ENCODE data around the gene MED31. TPM values are rescaled to one million over a fixed set of nuclear protein-coding genes. Genes with fewer than 3 reads are reported as not detected.
"Not testable (repeated sequence)": the region's sequence is repeated elsewhere in the genome, so short reads cannot be mapped to it uniquely, and the experiment has no call there.

MED31 gene
- total and polyA plus RNA-seq, 12 donors, result 8.4 to 18.6 (median 14.6) TPM

DNA sequence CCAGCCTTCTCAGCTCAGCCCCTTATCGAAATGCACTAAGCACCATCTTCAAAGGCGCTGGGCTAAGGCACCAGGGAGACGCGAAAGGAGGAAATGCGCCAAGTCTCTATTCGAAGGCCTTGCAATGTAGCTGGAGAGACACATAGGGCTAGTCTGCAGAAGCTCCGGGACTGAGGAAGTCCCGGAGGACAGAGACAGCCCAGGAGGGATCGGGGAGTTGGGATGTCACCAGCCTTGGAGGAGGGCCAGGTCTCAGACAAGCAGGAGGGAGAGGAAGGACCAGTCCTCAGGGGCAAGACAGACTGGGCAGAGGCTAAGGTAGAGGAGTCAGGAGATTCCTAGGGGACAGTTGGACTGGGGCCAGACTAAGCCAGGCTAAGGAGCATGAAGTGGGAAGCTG lies 8.7 kb upstream of the MED31 start:
- 54 to 69% methylated on average over 9 of the region's 9 CpGs for WGBS, 2 donors
- Histone ChIP-seq H3K4me3 (no peak overlapping the region), H3K9me3 (no peaks in the 10 kb centered on the region), H3K36me3 (no peaks in the 10 kb centered on the region), H3K4me1 (peaks cover 0 to 22% (median 5%) of the 10 kb centered on the region in 9 donors), H3K27ac (no peak overlapping the region), H3K27me3 (peaks cover 0 to 66% (median 47%) of the 10 kb centered on the region in 7 donors)
- intact Hi-C loops (cut with DNase I), result loop anchor here (5.0 to 10.0 kb wide), 8 partner anchors 55 to 355 kb away; partner anchors contain the start of genes XAF1 (in 3 of the 10), RNASEK (in 1 of the 10) and TEKT1 (in 1 of the 10)
- DNase-seq (no peak), ATAC-seq (peak in 1 of 8 donors; percentile 10)
- TF ChIP-seq, protein P1, sequence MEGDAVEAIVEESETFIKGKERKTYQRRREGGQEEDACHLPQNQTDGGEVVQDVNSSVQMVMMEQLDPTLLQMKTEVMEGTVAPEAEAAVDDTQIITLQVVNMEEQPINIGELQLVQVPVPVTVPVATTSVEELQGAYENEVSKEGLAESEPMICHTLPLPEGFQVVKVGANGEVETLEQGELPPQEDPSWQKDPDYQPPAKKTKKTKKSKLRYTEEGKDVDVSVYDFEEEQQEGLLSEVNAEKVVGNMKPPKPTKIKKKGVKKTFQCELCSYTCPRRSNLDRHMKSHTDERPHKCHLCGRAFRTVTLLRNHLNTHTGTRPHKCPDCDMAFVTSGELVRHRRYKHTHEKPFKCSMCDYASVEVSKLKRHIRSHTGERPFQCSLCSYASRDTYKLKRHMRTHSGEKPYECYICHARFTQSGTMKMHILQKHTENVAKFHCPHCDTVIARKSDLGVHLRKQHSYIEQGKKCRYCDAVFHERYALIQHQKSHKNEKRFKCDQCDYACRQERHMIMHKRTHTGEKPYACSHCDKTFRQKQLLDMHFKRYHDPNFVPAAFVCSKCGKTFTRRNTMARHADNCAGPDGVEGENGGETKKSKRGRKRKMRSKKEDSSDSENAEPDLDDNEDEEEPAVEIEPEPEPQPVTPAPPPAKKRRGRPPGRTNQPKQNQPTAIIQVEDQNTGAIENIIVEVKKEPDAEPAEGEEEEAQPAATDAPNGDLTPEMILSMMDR (IDR thresholded peaks at IDR 0.05), result no peak

DNA sequence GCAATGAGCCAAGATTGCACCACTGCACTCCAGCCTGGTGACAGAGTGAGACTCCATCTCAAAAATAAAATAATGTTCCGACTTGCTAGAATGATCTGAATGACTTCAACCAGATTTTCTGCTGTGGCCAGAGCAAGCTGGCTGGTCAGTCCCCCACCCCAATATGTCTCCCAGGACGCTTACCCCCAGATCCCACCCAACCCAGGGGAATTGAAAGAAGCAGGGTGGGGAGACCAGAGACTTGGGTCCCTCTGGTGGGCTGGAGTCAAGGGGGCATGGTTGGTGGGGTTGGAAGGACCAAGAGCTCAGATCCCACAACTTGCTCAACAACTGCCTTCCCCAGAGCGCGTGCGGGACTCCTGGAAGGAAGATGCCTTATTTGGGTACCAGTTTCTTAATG lies 7.0 kb upstream of the MED31 start:
- H3K27ac ChIP-seq; H3K4me3 ChIP-seq; ATAC-seq; DNase-seq; H3K9me3 ChIP-seq; intact Hi-C loops (cut with DNase I); H3K36me3 ChIP-seq: not testable (repeated sequence)
- WGBS, 2 donors, result 87 to 94% methylated on average over 2 to 5 of the region's 5 CpGs
- peaks cover 0 to 83% (median 59%) of the 10 kb centered on the region in 7 donors for H3K27me3 ChIP-seq
- H3K4me1 ChIP-seq, result peaks cover 0 to 30% (median 12%) of the 10 kb centered on the region in 9 donors

DNA sequence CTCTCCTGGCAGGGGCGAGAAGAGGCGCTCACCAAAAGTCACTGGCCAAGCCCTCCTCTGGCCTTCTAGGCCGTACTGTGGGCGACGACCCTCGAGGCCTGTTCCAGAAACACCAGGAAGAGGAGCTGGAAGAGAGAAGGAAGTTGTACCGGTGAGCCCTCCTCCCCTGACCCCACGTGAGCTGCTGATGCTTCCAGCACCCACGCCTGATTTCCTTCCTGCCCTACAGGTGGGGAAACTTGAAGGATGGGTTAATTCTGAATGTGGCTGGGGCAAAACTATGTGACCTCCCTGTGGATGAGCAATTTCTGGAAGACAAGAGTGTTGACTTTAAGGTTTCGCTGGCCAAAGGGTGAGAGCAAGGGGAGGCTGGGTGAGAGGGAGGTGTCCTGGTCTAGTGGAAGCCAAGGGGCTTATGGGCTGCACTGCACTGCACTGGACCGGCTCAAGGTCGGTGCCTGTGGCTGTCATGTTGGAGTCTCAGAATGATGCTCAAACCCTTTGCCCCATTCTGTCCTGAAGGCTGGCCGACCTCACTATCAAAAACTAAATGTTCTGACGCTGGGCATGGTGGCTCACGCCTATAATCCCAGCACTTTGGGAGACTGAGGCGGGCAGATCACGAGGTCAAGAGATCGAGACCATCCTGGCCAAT lies 6.4 kb upstream of the MED31 start:
- Histone ChIP-seq H3K9me3 (no peaks in the 10 kb centered on the region), H3K27me3 (peaks cover 0 to 86% (median 54%) of the 10 kb centered on the region in 7 donors), H3K4me3 (peak overlapping the region in 1 of 10 donors; percentile 40), H3K36me3 (no peaks in the 10 kb centered on the region), H3K27ac (no peak overlapping the region), H3K4me1 (peaks cover 0 to 32% (median 12%) of the 10 kb centered on the region in 9 donors)
- 67 to 73% methylated on average over 18 of the region's 18 CpGs for WGBS, 2 donors
- intact Hi-C loops (cut with DNase I), result no loop called here
- TF ChIP-seq, protein P1 (IDR thresholded peaks at IDR 0.05), result no peak
- DNase-seq (no peak), ATAC-seq (no peak)

DNA sequence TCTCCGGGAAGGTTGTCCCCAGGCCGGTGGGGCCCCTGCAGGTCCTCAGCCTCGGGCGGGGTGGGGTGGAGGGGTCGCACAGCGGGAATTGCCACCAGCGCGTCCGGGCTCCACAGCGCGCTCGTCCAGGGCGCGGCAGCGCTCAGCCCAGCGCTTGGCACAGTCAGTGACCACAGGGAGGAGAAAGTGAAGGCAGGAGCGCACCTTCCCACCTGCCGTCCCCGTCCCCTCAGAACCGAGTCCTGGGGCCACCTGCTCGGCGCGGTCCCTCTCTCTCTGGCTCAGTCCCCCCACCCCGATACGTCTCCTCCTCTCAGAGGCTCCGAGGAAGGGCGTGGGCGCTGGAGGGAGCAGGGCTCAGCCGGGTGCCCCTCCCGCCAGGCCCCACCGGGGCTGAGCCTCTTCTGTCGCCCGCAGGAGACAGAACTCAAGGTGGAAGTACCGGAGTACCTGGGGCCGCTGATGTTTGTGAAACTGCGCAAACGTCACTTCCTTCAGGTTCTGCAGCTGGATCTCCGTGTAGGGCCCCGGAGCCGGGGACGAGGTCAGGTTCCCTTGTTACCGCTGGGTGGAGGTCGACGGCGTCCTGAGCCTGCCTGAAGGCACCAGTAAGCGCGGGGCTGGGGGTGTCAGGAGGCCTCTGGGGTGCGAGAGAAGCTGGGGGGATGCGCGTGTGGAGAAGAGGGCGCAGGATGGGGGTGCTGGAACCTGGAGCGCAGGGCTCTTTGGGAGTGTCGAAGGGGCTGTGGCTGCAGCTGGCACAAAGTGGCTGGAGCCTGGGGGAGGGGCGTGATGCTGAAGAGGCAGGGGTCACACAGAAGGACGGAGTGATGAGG lies 5.6 kb upstream of the MED31 start:
- H3K27ac ChIP-seq; H3K9me3 ChIP-seq; DNase-seq; H3K36me3 ChIP-seq; intact Hi-C loops (cut with DNase I): not testable (repeated sequence)
- H3K4me3 ChIP-seq, result peak overlapping the region in 6 of 10 donors; percentile 15 to 40 (median 30)
- peaks cover 0 to 39% (median 14%) of the 10 kb centered on the region in 9 donors for H3K4me1 ChIP-seq
- peaks cover 0 to 86% (median 50%) of the 10 kb centered on the region in 7 donors for H3K27me3 ChIP-seq
- WGBS, 2 donors, result 6 to 8% methylated on average over 46 to 52 of the region's 55 CpGs
- ATAC-seq, result peak in 4 of 8 donors; percentile 14 to 35 (median 24)

DNA sequence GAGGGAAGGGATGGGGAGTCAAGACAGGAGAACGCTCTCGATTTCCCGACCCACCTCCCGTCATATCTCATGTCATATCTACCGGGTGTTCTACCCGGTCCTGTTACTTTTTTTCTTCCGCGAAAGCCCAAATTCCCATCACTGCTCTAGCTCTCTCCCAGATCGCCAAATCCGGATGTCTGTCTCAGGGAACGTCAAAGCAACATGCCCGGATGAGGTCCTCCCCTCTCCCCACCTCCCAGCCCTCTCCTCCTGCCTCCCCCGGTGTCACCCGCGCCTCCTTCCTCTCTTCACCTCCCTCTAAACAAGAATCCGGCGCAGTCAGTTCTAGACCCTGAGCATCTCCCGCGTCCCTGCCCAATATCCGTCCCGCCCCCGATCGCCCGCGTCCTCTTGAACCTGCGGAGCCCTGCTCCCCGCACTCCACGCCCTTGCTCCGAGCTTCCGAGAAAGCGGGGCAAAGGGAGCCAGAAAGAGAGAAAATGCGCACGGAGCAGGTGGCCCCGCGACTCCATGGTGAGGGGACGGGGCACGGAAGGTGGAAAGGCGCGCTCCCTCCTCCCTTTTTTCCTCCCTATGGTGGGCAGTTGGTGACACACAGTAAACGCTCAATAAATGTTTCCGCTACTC lies 4.4 kb upstream of the MED31 start:
- Histone ChIP-seq H3K4me3 (peak overlapping the region in 5 of 10 donors; percentile 22 to 41 (median 26)), H3K4me1 (peaks cover 0 to 37% (median 18%) of the 10 kb centered on the region in 9 donors), H3K27me3 (peaks cover 0 to 78% (median 49%) of the 10 kb centered on the region in 7 donors)
- DNase-seq; intact Hi-C loops (cut with DNase I); H3K36me3 ChIP-seq; H3K9me3 ChIP-seq; ATAC-seq; H3K27ac ChIP-seq: not testable (repeated sequence)
- 0 to 3% methylated on average over 15 to 35 of the region's 41 CpGs for WGBS, 2 donors
